OCI-LY1 (cell line): Measurements from ENCODE around the gene EID3.

Experiments
- CTCF ChIP-seq: fragments of 200-600 bp; sonication (generic), shearing (Covaris generic); IDR thresholded peaks from 2 replicates; pipeline ENCODE4 v1.5.1; 2017; ENCODE audit warnings: mild to moderate bottlenecking, antibody characterized with exemption, low read length, moderate library complexity, mixed read lengths
- EZH2 ChIP-seq: fragments of 200-600 bp; sonication (generic), shearing (Covaris generic); IDR thresholded peaks from 2 replicates; pipeline ENCODE4 v1.8.0; 2017; ENCODE audit warnings: borderline replicate concordance, mixed run types, mild to moderate bottlenecking, antibody characterized with exemption, low read length, moderate library complexity, mixed read lengths

DNA sequence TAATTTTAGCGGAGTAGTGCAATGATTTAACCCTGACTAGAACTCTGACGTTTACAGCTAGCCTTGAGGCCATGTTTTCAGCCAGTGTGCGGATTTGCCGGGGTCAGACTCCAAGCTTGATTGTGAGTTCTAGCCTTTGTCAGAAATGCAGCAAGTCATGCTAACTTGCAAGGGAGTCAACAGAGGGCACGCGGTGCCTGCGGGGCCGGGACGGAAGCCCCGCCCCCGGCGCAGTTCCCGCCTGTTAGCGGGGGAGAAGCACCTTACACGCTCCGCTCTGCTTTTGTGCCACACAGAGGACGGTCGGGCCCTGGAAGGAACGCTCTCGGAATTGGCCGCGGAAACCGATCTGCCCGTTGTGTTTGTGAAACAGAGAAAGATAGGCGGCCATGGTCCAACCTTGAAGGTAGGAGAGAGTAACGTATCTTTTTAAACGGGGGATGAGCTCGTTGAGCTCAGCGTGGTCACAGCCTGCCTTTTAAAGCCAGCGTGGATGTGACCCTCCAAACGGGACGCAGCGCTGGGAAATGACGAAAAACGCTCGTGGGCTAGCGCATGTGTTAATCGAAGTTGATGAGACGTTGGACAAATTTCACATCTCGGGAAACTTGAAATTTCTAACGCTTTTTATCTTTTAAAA, 14.8 kb upstream of the EID3 start:
- TF ChIP-seq EZH2 (no peak), CTCF (no peak)
